Transverse colon (tissue), 4 donors: ENCODE measurements around the gene ASAH2.

Experiments used
- CTCF ChIP-seq, 5 experiments: fragments of 200-600 bp in 3 of 5; fragments of 450-650 bp in 2 of 5; sonication (generic) in 3 of 5; IDR thresholded peaks; 1 replicate in 2 of 5; 2 replicates in 3 of 5; pipeline ENCODE4 v1.5.1; 2016 to 2017; ENCODE audit warnings: antibody characterized with exemption in 5 of 5, inconsistent platforms in 3 of 5, mild to moderate bottlenecking in 2 of 5, moderate library complexity in 1 of 5
- EP300 ChIP-seq: sonication (generic); formaldehyde crosslinking; IDR thresholded peaks from one replicate; pipeline ENCODE4 v1.6.1; 2017; ENCODE audit warnings: antibody characterized with exemption, low read depth
- POLR2A ChIP-seq: fragments of 450-650 bp; IDR thresholded peaks from one replicate; pipeline ENCODE4 v1.6.1; 2016; ENCODE audit warnings: antibody characterized with exemption, mild to moderate bottlenecking, moderate library complexity
- POLR2AphosphoS5 ChIP-seq, 3 donors: sonication (generic); formaldehyde crosslinking; IDR thresholded peaks; one replicate each; pipeline ENCODE4 v1.6.1; 2016; ENCODE audit warnings: antibody characterized with exemption in 3 of 3

GRCh38 chr10:50234486-50234885 is 16.8 kb downstream of the ASAH2 start:
- TF ChIP-seq CTCF (IDR thresholded peaks at IDR 0.05): no peak
- no peak for TF ChIP-seq POLR2AphosphoS5 (IDR thresholded peaks at IDR 0.05)
- TF ChIP-seq POLR2A: no peak
- TF ChIP-seq EP300: no peak
